OCI-LY7 (cell line): ENCODE results near the gene BIRC5.

Experiments
- CTCF ChIP-seq: fragments of 200-600 bp; sonication (generic); conservative IDR thresholded peaks from 2 replicates; pipeline ENCODE4 v1.5.1; 2014; ENCODE audit warnings: mild to moderate bottlenecking, antibody characterized with exemption, low read length, moderate library complexity, mixed read lengths
- EZH2phosphoT487 ChIP-seq: fragments of 200-600 bp; sonication (generic); IDR thresholded peaks from 2 replicates; pipeline ENCODE4 v1.6.1; 2018; ENCODE audit warnings: low read depth, borderline replicate concordance, mild to moderate bottlenecking, mixed run types, antibody characterized with exemption, low read length, moderate library complexity, mixed read lengths

DNA sequence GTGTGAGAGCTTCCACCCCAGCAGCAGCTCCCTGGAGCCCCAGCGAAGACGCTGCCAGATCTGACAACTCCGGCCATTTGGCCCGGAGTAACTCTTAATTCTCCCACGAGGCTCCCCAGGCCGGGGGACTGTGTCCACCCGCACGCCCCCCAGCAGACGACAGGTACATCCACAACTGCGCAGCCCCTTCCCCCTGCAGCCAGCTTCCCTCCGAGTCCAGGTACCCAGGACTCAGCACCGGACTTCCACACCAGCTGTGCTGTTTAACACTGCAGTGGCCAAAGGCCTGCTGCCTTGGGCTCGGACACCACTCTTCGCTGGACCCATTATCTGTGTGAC is 38.4 kb upstream of the BIRC5 start:
- TF ChIP-seq CTCF, result no peak
- TF ChIP-seq EZH2phosphoT487, result no peak
